Measurements from ENCODE around the gene MYPN.

The MYPN gene

GRCh38 chr10:68107651-68108050, 1.6 kb upstream of the MYPN start:
- TF ChIP-seq CTCF (IDR thresholded peaks at IDR 0.05; ENCODE audit: low read depth, low read length) = no peak
- no peak for DNase-seq (ENCODE audit: extremely low read depth, low read depth)

GRCh38 chr10:68108051-68108450, 1.2 kb upstream of the MYPN start:
- no peak for TF ChIP-seq CTCF (IDR thresholded peaks at IDR 0.05; ENCODE audit: low read depth, low read length)
- DNase-seq (ENCODE audit: extremely low read depth, low read depth) = no peak

- no peak for DNase-seq (ENCODE audit: extremely low read depth, low read depth)
- no peak for TF ChIP-seq CTCF (IDR thresholded peaks at IDR 0.05; ENCODE audit: low read depth, low read length)
Measured at GRCh38 chr10:68108653-68109052, 635 bp upstream of the MYPN start.

GRCh38 chr10:68110027-68110426, 739 bp downstream of the MYPN start:
- DNase-seq (ENCODE audit: extremely low read depth, low read depth) = no peak
- no peak for TF ChIP-seq CTCF (IDR thresholded peaks at IDR 0.05; ENCODE audit: low read depth, low read length)

DNA sequence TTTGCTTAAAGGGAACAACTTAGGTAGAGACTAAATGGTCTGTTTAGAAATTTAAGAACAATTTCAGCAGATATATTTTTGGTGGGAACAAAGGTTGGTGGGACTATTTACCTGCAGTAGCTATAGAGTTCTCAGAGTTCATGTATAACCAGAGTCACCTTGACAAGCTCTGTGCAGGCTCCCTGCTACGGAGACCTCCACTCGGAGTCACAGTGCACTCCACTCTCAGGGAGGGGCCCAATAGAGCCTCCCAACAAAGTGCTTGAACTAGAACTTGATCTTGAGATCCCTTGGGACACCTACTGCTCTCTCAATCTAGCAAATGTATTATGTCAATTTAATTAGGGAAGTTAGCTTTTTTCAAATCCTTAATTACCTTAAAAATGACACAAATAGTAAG, 2.3 kb downstream of the MYPN start:
- no peak for DNase-seq (ENCODE audit: extremely low read depth, low read depth)
- TF ChIP-seq CTCF (IDR thresholded peaks at IDR 0.05; ENCODE audit: low read depth, low read length) = no peak

GRCh38 chr10:68112837-68113236, 3.5 kb downstream of the MYPN start:
- no peak for TF ChIP-seq CTCF (IDR thresholded peaks at IDR 0.05; ENCODE audit: low read depth, low read length)
- no peak for DNase-seq (ENCODE audit: extremely low read depth, low read depth)

DNA sequence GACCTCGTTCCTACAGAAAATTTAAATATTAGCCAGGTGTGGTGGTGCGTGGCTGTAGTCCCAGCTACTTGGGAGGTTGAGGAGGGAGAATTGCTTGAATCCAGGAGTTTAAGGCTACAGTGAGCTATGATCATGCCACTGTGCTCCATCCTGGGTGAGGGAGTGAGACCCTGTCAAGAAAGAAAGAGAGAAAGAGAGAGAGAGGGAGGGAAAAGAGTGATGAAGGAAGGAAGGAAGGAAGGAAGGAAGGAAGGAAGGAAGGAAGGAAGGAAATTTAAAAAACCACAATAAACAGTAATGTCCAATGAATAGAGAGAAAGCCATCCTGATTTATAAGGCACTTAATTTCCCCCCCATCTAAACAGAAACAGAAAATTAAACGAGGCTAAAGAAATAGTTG, 9.4 kb downstream of the MYPN start:
- no peak for DNase-seq (ENCODE audit: extremely low read depth, low read depth)
- no peak for TF ChIP-seq CTCF (IDR thresholded peaks at IDR 0.05; ENCODE audit: low read depth, low read length)

All from AG09319 (cell line).